Bronchial epithelial cell (primary cell): ENCODE measurements around the gene PPFIA4. TPM values are rescaled to one million over a fixed set of nuclear protein-coding genes. Genes with fewer than 3 reads are reported as not detected.

Experiments used
- DNase-seq: peaks from one replicate; pipeline ENCODE4 v3.0.0-alpha.2; 2010; ENCODE audit warnings: low read depth
- FAIRE-seq: peaks from 2 replicates; lab custom pipeline; 2011; peaks lifted over from hg19 to GRCh38; lab: Jason Lieb, UNC
- H3K27me3 ChIP-seq: 2 replicates; pipeline ENCODE4 v1.5.1; 2011; ENCODE audit warnings: low read length; ENCODE audit not compliant: control insufficient read depth, insufficient read depth
- H3K36me3 ChIP-seq: 2 replicates; pipeline ENCODE4 v1.5.1; 2011; ENCODE audit warnings: low read length; ENCODE audit not compliant: control insufficient read depth, insufficient read depth
- H3K4me3 ChIP-seq: 2 replicates; pipeline ENCODE4 v1.5.1; 2011; ENCODE audit warnings: mild to moderate bottlenecking, low read depth, low read length, control low read depth
- total RNA-seq: library from RNA; depleted of rRNA; stranded (reverse); fragments of >200 nt; gene quantifications from 2 replicates; pipeline ENCODE4 v1.2.1, GENCODE V29; 2014
- TF ChIP-seq, protein P1 (sequence below): IDR thresholded peaks from 2 replicates; pipeline ENCODE4 v1.5.1; 2011; ENCODE audit warnings: mild to moderate bottlenecking, moderate library complexity, low read length, control low read depth, inconsistent platforms; ENCODE audit not compliant: insufficient read depth, severe bottlenecking

PPFIA4 gene
- total RNA-seq, 1 donor from 2014 or later = 4.2 TPM

- TF ChIP-seq, protein P1, sequence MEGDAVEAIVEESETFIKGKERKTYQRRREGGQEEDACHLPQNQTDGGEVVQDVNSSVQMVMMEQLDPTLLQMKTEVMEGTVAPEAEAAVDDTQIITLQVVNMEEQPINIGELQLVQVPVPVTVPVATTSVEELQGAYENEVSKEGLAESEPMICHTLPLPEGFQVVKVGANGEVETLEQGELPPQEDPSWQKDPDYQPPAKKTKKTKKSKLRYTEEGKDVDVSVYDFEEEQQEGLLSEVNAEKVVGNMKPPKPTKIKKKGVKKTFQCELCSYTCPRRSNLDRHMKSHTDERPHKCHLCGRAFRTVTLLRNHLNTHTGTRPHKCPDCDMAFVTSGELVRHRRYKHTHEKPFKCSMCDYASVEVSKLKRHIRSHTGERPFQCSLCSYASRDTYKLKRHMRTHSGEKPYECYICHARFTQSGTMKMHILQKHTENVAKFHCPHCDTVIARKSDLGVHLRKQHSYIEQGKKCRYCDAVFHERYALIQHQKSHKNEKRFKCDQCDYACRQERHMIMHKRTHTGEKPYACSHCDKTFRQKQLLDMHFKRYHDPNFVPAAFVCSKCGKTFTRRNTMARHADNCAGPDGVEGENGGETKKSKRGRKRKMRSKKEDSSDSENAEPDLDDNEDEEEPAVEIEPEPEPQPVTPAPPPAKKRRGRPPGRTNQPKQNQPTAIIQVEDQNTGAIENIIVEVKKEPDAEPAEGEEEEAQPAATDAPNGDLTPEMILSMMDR = no peak
- H3K36me3 ChIP-seq = no peaks in the 10 kb centered on the region
- no peak overlapping the region for H3K4me3 ChIP-seq
- no peak for DNase-seq
- H3K27me3 ChIP-seq = no peaks in the 10 kb centered on the region
- FAIRE-seq = no peak
Observed at GRCh38 chr1:203100516-203100869, 74.2 kb downstream of the PPFIA4 start.

DNA sequence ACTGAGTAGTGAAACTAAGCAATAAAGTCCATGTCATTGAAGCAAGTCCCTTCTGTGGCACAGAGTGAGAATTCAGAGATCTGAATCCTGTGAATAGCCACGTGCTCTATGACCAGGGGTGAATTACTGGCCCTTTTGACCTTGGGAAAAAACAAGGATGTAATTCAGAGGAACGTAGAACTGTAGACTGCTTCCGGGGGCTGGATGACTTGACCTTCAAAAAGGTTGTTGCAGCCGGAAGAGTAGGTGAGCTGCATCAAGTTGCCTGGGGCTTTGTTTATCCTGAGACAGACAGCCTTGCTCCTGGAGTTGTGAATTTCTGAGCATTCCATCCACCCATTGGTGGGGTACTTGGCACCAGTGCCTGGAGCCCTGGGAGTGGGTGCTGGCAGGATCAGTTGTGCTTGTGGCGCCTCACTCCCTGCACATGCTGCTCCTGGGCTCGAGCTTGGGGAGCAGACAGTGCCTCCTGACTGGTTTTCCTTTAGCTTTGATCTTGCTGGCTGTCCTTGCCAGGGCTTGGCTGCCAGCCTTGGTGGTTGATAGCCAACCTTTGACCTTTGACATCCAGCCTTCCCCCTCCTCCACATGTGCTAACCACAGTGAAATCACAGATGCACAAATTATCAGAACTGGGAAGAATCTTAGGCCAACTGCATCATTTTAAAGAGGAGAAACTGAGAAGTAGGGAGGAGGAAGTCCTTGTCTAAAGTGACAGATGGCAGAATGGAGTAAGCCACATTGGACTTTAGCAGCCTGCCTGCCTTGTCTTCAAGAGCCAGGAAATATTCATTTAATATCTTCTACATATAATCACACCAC, 75.7 kb downstream of the PPFIA4 start:
- DNase-seq = no peak
- no peak for FAIRE-seq
- TF ChIP-seq, protein P1 = no peak
- H3K4me3 ChIP-seq = no peak overlapping the region
- no peaks in the 10 kb centered on the region for H3K27me3 ChIP-seq
- no peaks in the 10 kb centered on the region for H3K36me3 ChIP-seq

GRCh38 chr1:203103216-203103615, 76.9 kb downstream of the PPFIA4 start:
- DNase-seq (no peak), FAIRE-seq (no peak)
- H3K36me3 ChIP-seq = no peaks in the 10 kb centered on the region
- TF ChIP-seq, protein P1 = no peak
- H3K27me3 ChIP-seq = no peaks in the 10 kb centered on the region
- no peak overlapping the region for H3K4me3 ChIP-seq

DNA sequence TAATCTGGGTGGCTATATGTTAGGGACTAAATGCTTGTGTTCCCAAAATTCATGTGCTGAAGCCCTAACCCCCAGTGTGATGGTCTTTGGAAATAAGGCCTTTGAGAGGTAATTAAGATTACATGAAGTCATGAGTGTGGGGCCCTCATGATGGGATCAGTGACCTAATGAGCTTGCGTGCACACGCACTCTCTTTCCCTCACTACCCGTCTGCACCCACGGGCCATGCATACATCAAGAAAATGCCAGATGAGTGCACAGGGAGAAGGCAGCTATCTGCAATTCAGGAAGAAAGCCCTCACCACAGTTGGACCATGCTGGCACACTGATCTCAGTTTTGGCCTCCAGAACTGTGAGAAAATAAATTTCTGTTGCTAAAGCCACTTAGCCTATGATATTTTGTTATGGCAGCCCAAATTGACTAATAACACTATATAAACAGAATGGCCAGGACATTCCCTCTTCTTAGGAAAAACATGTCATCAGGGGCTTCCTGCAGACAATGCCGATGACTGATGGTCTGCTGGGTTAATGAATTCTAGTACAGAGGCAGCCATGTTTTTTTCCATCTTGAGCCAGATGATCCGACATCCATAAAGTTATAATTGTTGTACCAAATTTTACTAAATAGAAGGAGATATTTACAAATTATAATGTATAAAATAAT, 77.7 kb downstream of the PPFIA4 start:
- Histone ChIP-seq H3K27me3 (peaks cover 3% of the 10 kb centered on the region), H3K36me3 (no peaks in the 10 kb centered on the region), H3K4me3 (no peak overlapping the region)
- TF ChIP-seq, protein P1 = no peak
- DNase-seq (no peak), FAIRE-seq (no peak)

GRCh38 chr1:203104789-203105390, 78.6 kb downstream of the PPFIA4 start:
- Histone ChIP-seq H3K36me3 (no peaks in the 10 kb centered on the region), H3K27me3 (peaks cover 3% of the 10 kb centered on the region), H3K4me3 (no peak overlapping the region)
- TF ChIP-seq, protein P1 = no peak
- FAIRE-seq (no peak), DNase-seq (no peak)
